GM12878 (cell line): Measurements from ENCODE around the gene IKBKG. TPM values are rescaled to one million over a fixed set of nuclear protein-coding genes. Genes with fewer than 3 reads are reported as not detected.

Experiments
- ATAC-seq: fragments of 200-7000 bp; cut with Tn5 transposase; 3 replicates; pipeline ENCODE4 v1.9.1; 2020; ENCODE audit warnings: mild to moderate bottlenecking, moderate library complexity
- BruUV-seq: library from RNA; stranded (reverse); fragments of 400-500 nt; replicated peaks from 2 replicates; lab custom pipeline; 2021; lab: Mats Ljungman, UMichigan
- CTCF ChIA-PET: fragments of 300-600 bp; sonication (Branson Sonifier 250); formaldehyde crosslinking; extraction: SDS; loops from one replicate; lab custom pipeline; 2021; ENCODE audit warnings: inconsistent platforms; lab: Yijun Ruan, JAX
- POLR2A ChIA-PET: fragments of 350-600 bp; formaldehyde crosslinking; extraction: SDS; loops from one replicate; lab custom pipeline; 2021; ENCODE audit warnings: inconsistent platforms; lab: Charles Lee
- RAD21 ChIA-PET: fragments of 300-600 bp; sonication (Branson Sonifier 250); formaldehyde crosslinking; loops from one replicate; lab custom pipeline; 2023; ENCODE audit warnings: antibody characterized with exemption; ENCODE audit not compliant: unreplicated experiment; lab: Charles Lee
- SMC1A ChIA-PET: fragments of 300-600 bp; sonication (Branson Sonifier 250); formaldehyde crosslinking; loops from one replicate; lab custom pipeline; 2023; ENCODE audit not compliant: unreplicated experiment, uncharacterized antibody; lab: Charles Lee
- DNase-seq: peaks from one replicate; pipeline ENCODE4 v3.0.0-alpha.2; 2011; ENCODE audit warnings: low read depth, low spot score
- FAIRE-seq: peaks from 3 replicates; lab custom pipeline; 2011; peaks lifted over from hg19 to GRCh38; lab: Jason Lieb, UNC
- H2AFZ ChIP-seq: 2 replicates; pipeline ENCODE4 v1.6.0; 2011; ENCODE audit warnings: low read depth, low read length, control low read depth; ENCODE audit not compliant: control insufficient read depth
- H3K27ac ChIP-seq: 2 replicates; pipeline ENCODE4 v1.5.1; 2011; ENCODE audit warnings: control low read depth; ENCODE audit not compliant: control insufficient read depth, insufficient read depth
- H3K27me3 ChIP-seq, 2 experiments: replicated peaks in 1 of 2; 2 replicates each; pipeline versions ENCODE4 v1.6.0 to v1.6.1; 2011; ENCODE audit warnings: low read length in 1 of 2; ENCODE audit not compliant: control insufficient read depth in 2 of 2, insufficient read depth in 2 of 2
- H3K36me3 ChIP-seq, 2 experiments: 2 replicates each; pipeline ENCODE4 v1.5.1; 2011; ENCODE audit warnings: low read length in 1 of 2; ENCODE audit not compliant: control insufficient read depth in 2 of 2, insufficient read depth in 2 of 2
- H3K4me1 ChIP-seq: 2 replicates; pipeline ENCODE4 v1.6.1; 2011; ENCODE audit warnings: mild to moderate bottlenecking, low read length, moderate library complexity, mixed read lengths; ENCODE audit not compliant: control insufficient read depth, insufficient read depth
- H3K4me2 ChIP-seq: 2 replicates; pipeline ENCODE4 v1.6.0; 2011; ENCODE audit warnings: control low read depth; ENCODE audit not compliant: control insufficient read depth, insufficient read depth
- H3K4me3 ChIP-seq: fragments of 200-600 bp; sonication (generic); 2 replicates; pipeline ENCODE4 v1.5.1; 2016
- H3K79me2 ChIP-seq: 2 replicates; pipeline ENCODE4 v1.6.0; 2011; ENCODE audit warnings: low read length; ENCODE audit not compliant: control insufficient read depth, insufficient read depth
- H3K9ac ChIP-seq: 2 replicates; pipeline ENCODE4 v1.8.0; 2011; ENCODE audit warnings: low read length, control low read depth, mixed read lengths; ENCODE audit not compliant: control insufficient read depth, insufficient read depth
- H3K9me3 ChIP-seq: replicated peaks from 3 replicates; pipeline ENCODE4 v1.5.1; 2011; ENCODE audit warnings: mild to moderate bottlenecking, low read length; ENCODE audit not compliant: control insufficient read depth, insufficient read depth
- H4K20me1 ChIP-seq: 2 replicates; pipeline ENCODE4 v1.6.0; 2011; ENCODE audit not compliant: control insufficient read depth, insufficient read depth
- ASH2L ChIP-seq: fragments of 300-600, 200-600 bp; sonication (generic); IDR thresholded peaks from 2 replicates; pipeline ENCODE4 v1.6.1; 2017; ENCODE audit warnings: low read depth, mild to moderate bottlenecking, borderline replicate concordance
- CEBPB ChIP-seq, 2 experiments: fragments of 150-350 bp in 1 of 2; IDR thresholded peaks; 2 replicates each; pipeline ENCODE4 v1.6.1; 2012 to 2014; ENCODE audit warnings: low read depth in 2 of 2, low read length in 2 of 2, borderline replicate concordance in 1 of 2, inconsistent platforms in 1 of 2
- FOXK2 ChIP-seq: fragments of 450-650 bp; IDR thresholded peaks from 2 replicates; pipeline ENCODE4 v1.6.1; 2017; ENCODE audit warnings: mild to moderate bottlenecking, moderate library complexity
- JUND ChIP-seq: IDR thresholded peaks from 2 replicates; pipeline ENCODE4 v1.6.1; 2012; ENCODE audit warnings: low read depth, mild to moderate bottlenecking, low read length, improper control_type of control experiment, moderate library complexity
- POLR2A ChIP-seq: IDR thresholded peaks from 2 replicates; pipeline ENCODE4 v1.6.1; 2011; ENCODE audit warnings: low read depth, mild to moderate bottlenecking, low read length
- RAD21 ChIP-seq: IDR thresholded peaks from 2 replicates; pipeline ENCODE4 v1.6.1; 2011; ENCODE audit warnings: mild to moderate bottlenecking, low read depth, low read length, moderate library complexity; ENCODE audit not compliant: insufficient read depth
- STAT1 ChIP-seq: fragments of 450-650 bp; conservative IDR thresholded peaks from 2 replicates; pipeline ENCODE4 v1.6.1; 2014; ENCODE audit warnings: antibody characterized with exemption, mild to moderate bottlenecking
- WGBS: methylation state at CpG from one replicate; pipeline ENCODE4 v1.1.6; 2016; ENCODE audit warnings: low lambda C conversion rate; ENCODE audit not compliant: insufficient replicate concordance, insufficient coverage; ENCODE audit errors: missing lambda C conversion rate; 5-methylcytosine and 5-hydroxymethylcytosine counted together
- in situ Hi-C: fragments of 300-500 bp; cut with MboI; formaldehyde crosslinking; loops from 9 replicates; pipeline ENCODE4 v1.14.3; 2018; ENCODE audit warnings: mixed read lengths
- intact Hi-C: fragments of 100-400 bp; cut with micrococcal nuclease; formaldehyde crosslinking; loops from one replicate; pipeline ENCODE4 v1.14.2; 2022; ENCODE audit not compliant: unreplicated experiment
- polyA plus RNA-seq, 11 experiments: library from polyadenylated mRNA; depleted of rRNA in 4 of 11; unstranded in 6 of 11; stranded (reverse) in 5 of 11; fragments of >200 nt; fragmentation: Nextera tagmentation in 4 of 11; fragmentation: Illumina TruSeq in 1 of 11; extraction: Ambion mirVana in 4 of 11; extraction: Trizol in 1 of 11; gene quantifications; 1 replicate in 1 of 11; 2 replicates in 10 of 11; pipeline versions ENCODE4 v1.2.1 to v1.2.3, GENCODE V29; 2011 to 2016; ENCODE audit warnings: inconsistent platforms in 2 of 11, missing spikeins in 2 of 11, low read depth in 1 of 11
- total RNA-seq, 4 experiments: library from RNA; depleted of rRNA in 3 of 4; stranded (reverse); fragments of >200 nt in 3 of 4; fragmentation: Illumina TruSeq in 1 of 4; extraction: Trizol in 1 of 4; gene quantifications; 2 replicates each; pipeline versions ENCODE4 v1.2.1 to v1.2.3, GENCODE V29; 2013 to 2021
- TF ChIP-seq, protein P1 (sequence below): fragments of 450-650 bp; IDR thresholded peaks from 2 replicates; pipeline ENCODE4 v1.6.1; 2014; ENCODE audit warnings: mild to moderate bottlenecking
- TF ChIP-seq, protein P2 (sequence below): IDR thresholded peaks from 2 replicates; pipeline ENCODE4 v1.6.1; 2012; ENCODE audit warnings: low read length, inconsistent platforms
- TF ChIP-seq, protein P3 (sequence below): IDR thresholded peaks from 2 replicates; pipeline ENCODE4 v1.6.1; 2011; ENCODE audit warnings: mild to moderate bottlenecking, low read depth, low read length, moderate library complexity; ENCODE audit not compliant: insufficient replicate concordance

The IKBKG gene
- total and polyA plus RNA-seq, 10 of the 15 experiments (the other 5 are each of a cell fraction or from before 2014, with no cell fraction given): 0.35 to 30.7 (median 16.7) TPM

DNA sequence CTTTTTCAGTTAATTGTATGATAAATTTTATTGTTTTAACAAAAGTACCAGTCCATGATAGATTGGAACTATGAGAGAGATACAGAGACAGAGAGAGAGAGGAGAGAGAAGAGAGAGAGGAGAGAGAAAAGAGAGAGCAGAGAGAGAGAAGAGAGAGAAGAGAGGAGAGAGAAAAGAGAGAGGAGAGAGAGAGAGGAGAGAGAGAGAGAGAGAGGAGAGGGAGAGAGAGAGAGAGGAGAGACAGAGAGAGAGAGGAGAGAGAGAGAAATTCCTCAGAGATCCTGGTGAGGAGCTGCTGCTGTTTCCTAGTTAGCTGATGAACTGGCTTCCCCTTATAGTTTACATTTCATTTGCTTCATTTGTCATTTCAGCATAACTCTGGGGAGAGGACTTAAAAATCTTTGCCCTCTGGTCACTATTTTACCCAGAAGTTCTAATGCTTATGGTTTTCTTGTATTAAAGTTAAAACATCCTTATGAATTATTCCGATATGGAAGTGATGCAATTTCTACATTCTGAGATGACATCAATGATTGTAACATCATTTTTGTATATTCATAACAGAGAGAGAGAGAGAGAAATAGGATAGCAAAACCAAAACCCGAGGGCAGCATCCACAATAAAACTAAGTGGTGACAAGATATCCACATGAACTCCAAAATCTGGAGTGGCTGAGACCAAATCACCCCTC is 48.3 kb downstream of the IKBKG start:
- no TSS peak for BruUV-seq
- Histone ChIP-seq H3K4me3 (no peak overlapping the region), H3K9me3 (no peaks in the 10 kb centered on the region; the same call in 2 of the 3 replicates), H3K4me1 (no peaks in the 10 kb centered on the region), H3K9ac (no peak overlapping the region), H3K79me2 (no peaks in the 10 kb centered on the region), H3K27me3 (no peaks in the 10 kb centered on the region), H2AFZ (no peak overlapping the region), H3K27ac (no peak overlapping the region), H3K4me2 (no peak overlapping the region), H4K20me1 (no peaks in the 10 kb centered on the region), H3K36me3 (no peaks in the 10 kb centered on the region)
- TF ChIP-seq STAT1 (no peak), POLR2A (no peak), JUND (no peak), ASH2L (no peak), CEBPB (IDR thresholded peaks at IDR 0.05; ENCODE audit: borderline replicate concordance in 1 of 2, low read depth in 2 of 2, low read length in 2 of 2) (no peak), FOXK2 (no peak), RAD21 (no peak)
- TF ChIP-seq, protein P1, sequence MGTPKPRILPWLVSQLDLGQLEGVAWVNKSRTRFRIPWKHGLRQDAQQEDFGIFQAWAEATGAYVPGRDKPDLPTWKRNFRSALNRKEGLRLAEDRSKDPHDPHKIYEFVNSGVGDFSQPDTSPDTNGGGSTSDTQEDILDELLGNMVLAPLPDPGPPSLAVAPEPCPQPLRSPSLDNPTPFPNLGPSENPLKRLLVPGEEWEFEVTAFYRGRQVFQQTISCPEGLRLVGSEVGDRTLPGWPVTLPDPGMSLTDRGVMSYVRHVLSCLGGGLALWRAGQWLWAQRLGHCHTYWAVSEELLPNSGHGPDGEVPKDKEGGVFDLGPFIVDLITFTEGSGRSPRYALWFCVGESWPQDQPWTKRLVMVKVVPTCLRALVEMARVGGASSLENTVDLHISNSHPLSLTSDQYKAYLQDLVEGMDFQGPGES: no peak
- TF ChIP-seq, protein P2, sequence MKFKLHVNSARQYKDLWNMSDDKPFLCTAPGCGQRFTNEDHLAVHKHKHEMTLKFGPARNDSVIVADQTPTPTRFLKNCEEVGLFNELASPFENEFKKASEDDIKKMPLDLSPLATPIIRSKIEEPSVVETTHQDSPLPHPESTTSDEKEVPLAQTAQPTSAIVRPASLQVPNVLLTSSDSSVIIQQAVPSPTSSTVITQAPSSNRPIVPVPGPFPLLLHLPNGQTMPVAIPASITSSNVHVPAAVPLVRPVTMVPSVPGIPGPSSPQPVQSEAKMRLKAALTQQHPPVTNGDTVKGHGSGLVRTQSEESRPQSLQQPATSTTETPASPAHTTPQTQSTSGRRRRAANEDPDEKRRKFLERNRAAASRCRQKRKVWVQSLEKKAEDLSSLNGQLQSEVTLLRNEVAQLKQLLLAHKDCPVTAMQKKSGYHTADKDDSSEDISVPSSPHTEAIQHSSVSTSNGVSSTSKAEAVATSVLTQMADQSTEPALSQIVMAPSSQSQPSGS: no peak
- TF ChIP-seq, protein P3, sequence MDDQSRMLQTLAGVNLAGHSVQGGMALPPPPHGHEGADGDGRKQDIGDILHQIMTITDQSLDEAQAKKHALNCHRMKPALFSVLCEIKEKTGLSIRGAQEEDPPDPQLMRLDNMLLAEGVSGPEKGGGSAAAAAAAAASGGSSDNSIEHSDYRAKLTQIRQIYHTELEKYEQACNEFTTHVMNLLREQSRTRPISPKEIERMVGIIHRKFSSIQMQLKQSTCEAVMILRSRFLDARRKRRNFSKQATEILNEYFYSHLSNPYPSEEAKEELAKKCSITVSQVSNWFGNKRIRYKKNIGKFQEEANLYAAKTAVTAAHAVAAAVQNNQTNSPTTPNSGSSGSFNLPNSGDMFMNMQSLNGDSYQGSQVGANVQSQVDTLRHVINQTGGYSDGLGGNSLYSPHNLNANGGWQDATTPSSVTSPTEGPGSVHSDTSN: no peak
- no peak for ATAC-seq
- ChIA-PET SMC1A (no interaction called here), CTCF (no interaction called here), RAD21 (no interaction called here), POLR2A (no interaction called here)
- FAIRE-seq: no peak
- DNase-seq: no peak
- intact Hi-C loops (no loop called here), in situ Hi-C loops (loop anchor here (25.0 kb wide), 1 partner anchor 142 kb away; no protein-coding TSS in a partner anchor)
- WGBS: 0% methylated on average over 2 of the region's 2 CpGs
